GM12864 (cell line): ENCODE measurements around the gene NIPAL4.

Experiments
- DNase-seq: peaks from one replicate; pipeline ENCODE4 v3.0.0-alpha.2; 2011; ENCODE audit warnings: low read depth
- H3K4me3 ChIP-seq: 2 replicates; pipeline ENCODE4 v1.5.1; 2011; ENCODE audit warnings: mild to moderate bottlenecking, low read depth, low read length, control low read depth
- CTCF ChIP-seq: IDR thresholded peaks from 2 replicates; pipeline ENCODE4 v1.5.1; 2011; ENCODE audit warnings: low read depth, mild to moderate bottlenecking, moderate library complexity, low read length, control low read depth, inconsistent platforms; ENCODE audit errors: missing control alignments

NIPAL4 gene

GRCh38 chr5:157444224-157444623 lies 15.8 kb upstream of the NIPAL4 start:
- DNase-seq = no peak
- no peak overlapping the region for H3K4me3 ChIP-seq

GRCh38 chr5:157445745-157446411 lies 14.1 kb upstream of the NIPAL4 start:
- no peak for DNase-seq
- no peak for TF ChIP-seq CTCF

More at GRCh38 chr5:157444224-157444623, 15.8 kb upstream of the NIPAL4 start:
- no peak for TF ChIP-seq CTCF

GRCh38 chr5:157446412-157446935 lies 13.5 kb upstream of the NIPAL4 start:
- no peak for TF ChIP-seq CTCF
- no peak overlapping the region for H3K4me3 ChIP-seq
- no peak for DNase-seq

More at GRCh38 chr5:157445745-157446411, 14.1 kb upstream of the NIPAL4 start:
- H3K4me3 ChIP-seq = no peak overlapping the region

- no peak for DNase-seq
- no peak overlapping the region for H3K4me3 ChIP-seq
- no peak for TF ChIP-seq CTCF
Measured at GRCh38 chr5:157447201-157447637, 12.8 kb upstream of the NIPAL4 start.

- no peak for DNase-seq
- H3K4me3 ChIP-seq = no peak overlapping the region
- TF ChIP-seq CTCF = no peak
Measured at GRCh38 chr5:157449011-157449723, 10.8 kb upstream of the NIPAL4 start.

GRCh38 chr5:157450024-157450423 lies 10.0 kb upstream of the NIPAL4 start:
- DNase-seq = no peak
- no peak overlapping the region for H3K4me3 ChIP-seq
- no peak for TF ChIP-seq CTCF
